HG03354 (cell line): ENCODE data around the gene MRGPRE.
"Not testable (repeated sequence)": the region's sequence is repeated elsewhere in the genome, so short reads cannot be mapped to it uniquely, and the experiment has no call there.

Source experiments
- ATAC-seq: cut with Tn5 transposase; IDR thresholded peaks from one replicate; pipeline ENCODE4 v1.9.1; 2021; ENCODE audit warnings: mild to moderate bottlenecking; ENCODE audit not compliant: unreplicated experiment, poor library complexity, severe bottlenecking

The MRGPRE gene, protein sequence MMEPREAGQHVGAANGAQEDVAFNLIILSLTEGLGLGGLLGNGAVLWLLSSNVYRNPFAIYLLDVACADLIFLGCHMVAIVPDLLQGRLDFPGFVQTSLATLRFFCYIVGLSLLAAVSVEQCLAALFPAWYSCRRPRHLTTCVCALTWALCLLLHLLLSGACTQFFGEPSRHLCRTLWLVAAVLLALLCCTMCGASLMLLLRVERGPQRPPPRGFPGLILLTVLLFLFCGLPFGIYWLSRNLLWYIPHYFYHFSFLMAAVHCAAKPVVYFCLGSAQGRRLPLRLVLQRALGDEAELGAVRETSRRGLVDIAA

DNA sequence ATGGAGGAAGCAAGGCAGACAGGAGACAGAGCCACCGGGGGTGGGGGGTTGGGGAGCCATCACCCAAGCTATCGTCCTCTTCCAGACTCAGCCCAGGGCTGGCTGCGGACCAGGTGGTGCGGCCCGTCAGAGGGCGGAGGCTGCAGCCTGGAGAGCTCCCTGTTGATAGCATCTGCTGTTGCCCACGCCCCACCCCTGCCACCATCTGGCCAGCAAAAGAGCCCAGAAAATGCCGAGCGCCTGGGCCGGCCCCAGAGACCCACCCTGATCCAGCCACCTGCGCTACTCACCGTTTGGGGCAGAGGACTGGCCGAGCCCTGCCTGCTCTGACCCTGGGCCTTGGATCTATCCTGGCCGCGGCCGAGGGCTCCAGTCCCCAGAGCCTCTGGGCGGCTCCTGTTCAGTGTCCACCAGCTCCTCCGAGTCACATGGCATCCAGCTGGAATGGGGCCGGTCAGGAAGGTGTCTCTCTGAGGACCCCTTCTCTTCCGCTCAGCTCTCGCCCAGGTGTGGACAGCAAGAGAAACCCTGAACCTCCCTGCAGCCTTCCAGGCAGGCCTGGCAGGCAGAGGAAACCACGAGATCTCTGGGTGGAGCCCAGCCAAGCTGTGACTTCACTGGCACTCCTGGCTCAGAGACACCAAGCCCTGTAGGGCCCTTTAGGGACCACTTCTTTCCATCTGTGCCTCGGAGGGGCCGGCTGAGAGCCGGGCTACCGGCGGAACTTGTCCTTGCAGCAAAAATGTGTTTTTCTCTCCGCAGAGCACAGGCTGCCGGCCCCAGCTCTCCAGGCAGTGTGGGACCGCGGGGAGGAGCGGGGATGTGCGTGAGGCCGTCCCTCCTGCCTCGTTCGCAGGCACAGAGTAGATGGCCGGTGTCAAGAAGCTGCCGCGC lies at the start of gene MRGPRE:
MRGPRE (minus strand) TSS at position 567 of the 894 bp plus-strand sequence. CDS start 3,618 bp downstream, outside the sequence.
- no peak for ATAC-seq

DNA sequence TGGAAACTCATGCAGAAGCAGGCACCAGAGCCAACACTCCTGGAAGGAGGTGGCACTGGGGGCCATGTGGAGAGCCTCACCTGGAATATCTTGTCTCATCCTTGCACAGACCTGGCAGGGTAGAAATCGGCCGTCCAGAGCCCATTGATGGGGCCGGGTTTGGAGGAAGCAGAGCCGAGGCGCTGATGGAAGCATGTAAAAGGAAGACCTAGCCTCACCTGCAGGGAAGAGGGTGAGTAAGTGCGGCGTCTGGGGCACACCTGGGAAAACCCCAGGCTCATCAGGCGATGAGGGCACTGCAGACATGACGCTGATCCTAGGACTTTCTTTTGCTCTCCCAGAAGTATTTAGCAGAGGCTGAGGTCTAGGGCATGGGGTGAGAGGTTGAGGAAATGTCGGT lies 48.9 kb upstream of the MRGPRE start:
- ATAC-seq = not testable (repeated sequence)

DNA sequence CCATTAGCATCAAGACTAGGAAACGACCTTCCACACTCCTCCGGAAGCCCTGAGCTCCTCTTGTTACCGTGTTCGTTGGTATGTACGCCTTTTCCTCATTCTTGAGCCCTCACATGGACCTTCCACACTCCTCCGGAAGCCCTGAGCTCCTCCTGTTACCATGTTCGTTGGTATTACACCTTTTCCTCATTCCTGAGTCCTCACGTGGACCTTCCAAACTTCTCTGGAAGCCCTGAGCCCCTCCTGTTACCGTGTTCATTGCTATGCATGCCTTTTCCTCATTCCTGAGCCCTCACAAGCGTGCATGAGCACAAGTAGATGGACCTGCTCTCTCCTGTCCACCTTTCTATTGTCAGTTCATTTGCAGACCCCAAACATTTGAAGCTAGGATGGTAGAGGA lies 48.4 kb upstream of the MRGPRE start:
- ATAC-seq = not testable (repeated sequence)

DNA sequence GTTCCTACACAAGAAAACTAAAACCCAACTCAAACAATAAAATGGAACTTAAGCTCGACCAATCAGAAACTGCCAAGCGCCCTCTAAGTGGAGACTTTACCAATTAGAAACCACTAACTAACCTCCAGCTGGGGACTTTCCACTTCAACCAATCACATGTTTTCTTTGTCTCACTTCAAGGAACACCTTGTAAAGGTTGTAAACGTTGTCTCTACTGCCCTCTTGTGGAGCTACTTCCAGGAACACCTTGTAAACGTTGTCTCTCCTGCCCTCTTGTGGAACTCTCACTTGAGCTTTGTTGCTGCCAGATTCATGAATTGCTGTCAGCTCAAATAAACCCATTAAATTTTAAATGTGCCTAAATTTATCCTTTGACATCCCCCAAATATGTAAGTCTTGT lies 46.7 kb upstream of the MRGPRE start:
- not testable (repeated sequence) for ATAC-seq

DNA sequence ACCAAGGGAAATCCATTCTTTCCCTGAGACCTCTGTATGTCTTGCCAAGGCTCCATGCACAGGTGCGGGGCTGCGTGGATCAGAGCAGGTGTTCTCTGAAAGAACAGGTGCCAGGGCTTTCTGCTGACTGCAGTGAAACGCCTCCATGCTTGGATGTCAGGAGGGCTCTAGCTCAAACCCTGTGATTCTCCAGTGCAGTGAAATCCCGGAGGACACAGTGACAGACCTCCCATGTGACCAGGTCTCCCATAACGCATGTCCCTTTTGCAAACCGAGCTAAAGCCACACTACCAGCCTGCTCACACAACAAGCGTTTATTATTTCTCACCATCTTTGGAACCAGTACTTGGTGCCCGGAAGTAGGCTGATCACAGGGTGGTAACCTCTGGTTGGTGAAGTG lies 41.4 kb upstream of the MRGPRE start:
- ATAC-seq = not testable (repeated sequence)

DNA sequence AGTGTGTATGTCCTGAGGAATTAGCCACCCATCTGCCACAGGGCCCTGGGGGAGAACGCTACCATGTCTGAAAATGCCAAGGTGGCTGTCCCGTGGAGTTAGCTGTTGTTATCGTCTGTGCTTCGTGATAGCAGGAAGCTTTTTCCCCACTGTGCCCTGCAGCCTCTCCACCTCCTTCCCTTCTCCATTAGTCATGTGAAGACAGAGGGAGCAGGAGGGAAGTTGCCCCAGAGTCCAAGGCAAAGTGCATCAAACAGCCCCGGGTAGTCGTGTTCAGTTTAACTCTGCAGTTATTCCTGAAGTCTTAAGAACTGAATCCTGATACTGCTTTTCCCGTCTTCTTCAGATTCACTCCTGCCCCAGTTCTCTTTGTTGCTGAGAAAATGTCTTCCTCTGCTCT lies 30.3 kb upstream of the MRGPRE start:
- not testable (repeated sequence) for ATAC-seq

DNA sequence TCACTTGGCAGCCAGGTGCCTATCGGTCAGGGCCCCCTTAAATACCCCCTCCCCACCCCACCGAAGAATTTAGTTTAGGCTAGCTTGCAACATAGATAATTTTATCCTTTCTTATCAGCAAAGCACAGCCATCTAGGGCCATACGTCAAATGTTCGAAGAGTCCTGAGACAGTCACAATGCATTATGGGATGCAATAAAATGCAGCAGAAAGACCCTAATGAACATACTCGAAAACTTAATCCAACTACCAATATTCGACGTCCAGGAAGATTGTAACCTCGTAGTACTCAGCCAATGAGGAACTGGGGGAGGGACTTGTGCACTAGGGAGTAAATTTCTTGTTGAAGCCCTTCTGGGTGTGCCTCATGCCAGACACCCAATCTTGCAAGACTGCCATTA lies 29.6 kb upstream of the MRGPRE start:
- ATAC-seq = not testable (repeated sequence)

DNA sequence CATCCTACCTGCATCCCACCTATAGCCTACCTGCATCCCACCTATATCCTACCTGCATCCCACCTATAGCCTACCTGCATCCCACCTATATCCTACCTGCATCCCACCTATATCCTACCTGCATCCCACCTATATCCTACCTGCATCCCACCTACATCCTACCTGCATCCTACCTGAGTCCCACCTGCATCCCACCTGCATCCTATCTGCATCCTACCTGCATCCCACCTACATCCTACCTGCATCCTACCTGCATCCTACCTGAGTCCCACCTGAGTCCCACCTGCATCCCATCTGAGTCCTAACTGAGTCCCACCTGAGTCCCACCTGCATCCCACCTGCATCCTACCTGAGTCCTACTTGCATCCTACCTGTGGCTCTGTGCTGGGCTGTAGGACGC lies 25.3 kb upstream of the MRGPRE start:
- ATAC-seq = not testable (repeated sequence)

DNA sequence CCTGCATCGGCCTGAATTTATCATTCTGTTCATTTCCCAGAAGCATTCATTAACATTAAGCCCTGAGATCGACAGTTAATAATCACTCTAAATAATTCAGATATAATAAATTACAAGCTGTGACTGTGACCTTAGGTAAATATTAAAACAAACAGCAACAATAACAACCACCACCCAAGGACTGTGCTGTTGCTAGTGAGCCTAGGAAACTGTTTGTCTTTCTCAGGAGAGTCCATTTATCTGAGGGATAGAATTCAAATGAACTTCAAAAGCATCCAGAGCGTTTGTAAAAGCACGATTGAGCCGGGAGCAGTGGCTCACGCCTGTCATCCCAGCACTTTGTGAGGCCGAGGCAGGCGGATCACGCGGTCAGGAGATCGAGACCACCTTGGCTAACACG lies 23.0 kb upstream of the MRGPRE start:
- not testable (repeated sequence) for ATAC-seq

DNA sequence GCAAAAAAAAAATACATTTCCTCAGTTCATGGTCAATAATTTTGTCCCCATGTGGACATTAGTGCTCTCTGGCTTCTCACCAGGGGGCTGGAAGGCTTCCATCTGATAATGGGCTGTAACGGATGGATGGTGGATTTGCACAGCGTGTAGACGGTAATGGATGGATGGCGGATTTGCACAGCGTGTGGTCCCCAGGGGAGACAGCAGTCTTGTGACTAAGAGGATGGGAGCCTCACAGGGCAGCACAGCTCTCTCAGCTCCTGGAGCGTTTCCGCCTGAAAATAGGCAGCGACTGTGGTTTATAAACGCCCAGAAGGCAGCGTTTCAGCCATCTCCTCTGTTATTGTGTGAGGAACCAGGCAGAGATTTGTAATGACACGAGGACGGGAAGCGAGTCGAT lies 22.6 kb upstream of the MRGPRE start:
- not testable (repeated sequence) for ATAC-seq

DNA sequence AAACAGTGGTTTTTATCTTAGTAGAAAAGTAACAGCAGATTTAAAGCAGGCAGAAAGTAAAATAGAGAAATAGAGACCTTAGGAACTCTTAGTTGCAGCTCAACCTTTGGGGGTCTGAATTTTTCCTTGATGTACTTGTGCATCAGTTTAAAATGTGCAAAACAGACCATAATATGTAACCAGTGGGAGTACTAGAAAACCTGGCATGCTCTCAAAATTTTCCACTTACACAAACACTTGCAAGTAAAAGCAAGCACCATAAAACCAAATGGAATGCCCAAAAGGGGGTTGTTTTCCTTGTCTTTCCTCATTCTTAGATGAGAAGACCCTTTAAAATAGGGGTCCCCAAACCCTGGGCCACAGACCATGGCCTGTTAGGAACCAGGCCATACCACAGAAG lies 12.9 kb upstream of the MRGPRE start:
- ATAC-seq = no peak

DNA sequence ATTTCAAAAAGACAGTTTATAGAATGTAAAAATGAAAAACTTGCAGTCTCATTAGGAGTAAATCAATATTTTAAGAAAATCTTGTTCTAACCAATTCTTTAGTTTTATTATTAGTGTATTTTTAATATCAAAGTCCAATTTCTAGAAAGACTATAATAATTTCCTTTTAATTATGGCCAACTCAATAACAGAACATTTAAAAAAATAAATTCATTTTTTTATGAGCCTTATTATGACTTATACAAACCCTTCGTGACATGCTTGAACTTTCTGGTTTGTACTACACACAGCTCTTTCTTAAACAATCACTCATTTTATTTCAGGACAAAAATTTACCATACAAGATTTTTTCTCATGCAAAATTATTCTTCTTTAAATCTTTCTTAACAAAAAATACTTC lies 11.7 kb upstream of the MRGPRE start:
- no peak for ATAC-seq

DNA sequence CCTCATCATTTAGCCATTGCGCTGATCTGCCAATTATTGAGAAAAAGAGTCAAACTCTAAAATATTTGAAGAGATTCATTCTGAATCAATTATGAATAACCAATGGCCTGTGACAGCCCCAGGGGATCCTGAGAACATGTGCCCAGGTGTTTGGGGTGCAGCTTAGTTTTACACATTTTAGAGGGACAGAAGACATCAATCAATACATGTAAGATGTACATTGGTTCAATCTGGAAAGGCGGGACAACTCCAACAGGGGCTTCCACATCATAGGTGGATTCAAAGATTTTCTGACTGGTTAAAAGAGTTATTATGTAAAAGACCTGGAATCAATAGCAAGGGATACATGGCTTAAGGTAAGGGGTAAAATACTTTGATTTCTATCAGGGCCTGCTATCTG lies 4.9 kb upstream of the MRGPRE start:
- no peak for ATAC-seq

DNA sequence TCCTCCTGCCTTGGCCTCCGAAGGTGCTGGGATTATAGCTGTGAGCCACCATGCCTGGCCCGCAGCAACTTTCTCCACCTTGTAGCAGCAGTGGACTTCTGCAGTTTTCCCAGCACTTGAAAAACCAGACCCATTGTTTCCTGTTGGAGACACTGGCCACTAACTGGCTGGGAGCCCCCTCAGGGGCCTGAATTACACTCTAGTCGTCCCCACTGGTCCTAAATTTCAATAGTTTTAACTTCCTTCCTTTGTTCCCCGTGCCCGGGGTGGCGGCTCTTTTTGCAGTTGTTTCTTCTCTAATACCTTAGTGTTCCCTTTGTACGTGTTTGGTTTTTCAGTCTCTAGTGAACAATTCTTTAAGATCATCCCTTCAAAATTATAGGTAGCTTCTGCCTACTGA lies 2.6 kb upstream of the MRGPRE start:
- ATAC-seq = no peak

DNA sequence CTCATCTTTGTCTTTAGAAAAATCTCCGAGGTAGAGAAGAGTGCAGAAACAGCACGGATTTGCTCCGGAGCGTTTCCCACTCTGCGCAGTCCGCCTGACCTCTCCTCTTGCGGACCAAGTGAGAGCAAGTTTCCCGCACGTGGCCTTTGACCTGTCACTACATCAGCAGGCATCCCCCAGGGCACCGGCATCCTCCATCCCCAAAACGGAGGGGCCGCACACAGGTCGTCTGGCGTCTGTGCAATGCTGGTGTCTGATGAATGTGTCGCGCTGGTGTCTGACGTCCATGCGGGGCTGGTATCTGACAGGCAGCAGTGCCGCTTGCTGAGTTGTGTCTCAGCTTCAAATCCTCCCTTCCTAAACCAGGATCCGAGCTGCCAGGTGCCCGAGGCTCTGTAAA lies 739 bp upstream of the MRGPRE start:
- ATAC-seq = no peak

DNA sequence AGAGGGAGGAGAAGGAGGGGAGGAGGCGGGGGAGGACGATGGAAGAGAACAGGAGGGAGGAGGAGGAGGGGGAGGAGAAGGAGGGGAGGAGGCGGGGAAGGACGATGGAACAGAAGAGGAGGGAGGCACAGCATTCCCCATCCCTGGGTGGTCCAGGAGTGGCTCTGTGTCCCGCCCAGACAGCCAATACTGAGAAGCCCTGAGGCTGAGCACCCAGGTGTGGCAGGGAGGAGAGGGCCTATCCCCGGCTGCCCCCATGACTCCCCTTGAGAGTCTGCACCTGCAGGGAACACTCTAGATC lies 717 bp downstream of the MRGPRE start:
- no peak for ATAC-seq

DNA sequence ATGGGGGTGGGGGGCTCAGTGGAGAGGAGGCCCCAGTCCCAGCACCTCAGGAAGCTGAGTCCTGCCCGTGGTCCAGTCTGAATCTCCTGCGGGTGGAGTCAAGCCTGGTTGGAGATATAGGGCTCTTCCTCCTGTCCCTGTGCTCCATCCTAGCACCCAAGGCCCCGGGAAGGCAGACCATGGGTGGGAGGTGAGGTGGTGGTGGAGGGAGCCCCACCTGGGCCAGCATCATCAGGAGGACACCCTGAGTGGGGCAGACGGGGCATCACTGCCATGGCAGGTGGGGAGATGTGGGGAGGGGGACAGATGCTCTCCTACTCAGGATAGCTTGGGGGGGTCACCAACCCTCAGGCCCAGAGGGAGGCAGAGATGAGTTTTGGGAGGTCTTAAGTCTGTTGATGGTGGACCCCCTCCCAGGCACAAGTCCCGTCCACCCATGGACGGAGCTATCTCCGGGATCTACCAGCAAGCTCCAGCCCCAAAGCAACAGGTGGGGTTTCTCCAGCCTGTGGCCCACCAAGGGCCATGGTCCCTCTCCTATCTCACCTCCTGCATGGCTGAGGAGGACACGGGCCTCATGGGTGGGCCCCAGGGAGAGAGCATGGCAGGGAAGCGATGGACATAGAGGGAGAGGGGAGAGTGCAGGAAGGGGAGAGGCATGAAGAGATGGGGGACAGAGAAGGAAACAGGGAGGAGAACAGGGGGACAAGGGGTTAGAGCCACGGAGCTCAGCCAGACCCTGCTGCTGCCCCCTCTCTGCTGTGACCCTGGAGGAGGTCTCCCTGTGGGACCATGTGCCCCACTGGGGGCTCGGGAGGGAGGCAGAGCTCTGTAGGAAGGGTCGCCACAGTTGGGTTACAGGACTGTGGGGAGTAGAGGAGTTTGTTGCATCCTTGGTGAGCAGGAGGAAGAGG lies 1.3 kb downstream of the MRGPRE start:
- no peak for ATAC-seq

DNA sequence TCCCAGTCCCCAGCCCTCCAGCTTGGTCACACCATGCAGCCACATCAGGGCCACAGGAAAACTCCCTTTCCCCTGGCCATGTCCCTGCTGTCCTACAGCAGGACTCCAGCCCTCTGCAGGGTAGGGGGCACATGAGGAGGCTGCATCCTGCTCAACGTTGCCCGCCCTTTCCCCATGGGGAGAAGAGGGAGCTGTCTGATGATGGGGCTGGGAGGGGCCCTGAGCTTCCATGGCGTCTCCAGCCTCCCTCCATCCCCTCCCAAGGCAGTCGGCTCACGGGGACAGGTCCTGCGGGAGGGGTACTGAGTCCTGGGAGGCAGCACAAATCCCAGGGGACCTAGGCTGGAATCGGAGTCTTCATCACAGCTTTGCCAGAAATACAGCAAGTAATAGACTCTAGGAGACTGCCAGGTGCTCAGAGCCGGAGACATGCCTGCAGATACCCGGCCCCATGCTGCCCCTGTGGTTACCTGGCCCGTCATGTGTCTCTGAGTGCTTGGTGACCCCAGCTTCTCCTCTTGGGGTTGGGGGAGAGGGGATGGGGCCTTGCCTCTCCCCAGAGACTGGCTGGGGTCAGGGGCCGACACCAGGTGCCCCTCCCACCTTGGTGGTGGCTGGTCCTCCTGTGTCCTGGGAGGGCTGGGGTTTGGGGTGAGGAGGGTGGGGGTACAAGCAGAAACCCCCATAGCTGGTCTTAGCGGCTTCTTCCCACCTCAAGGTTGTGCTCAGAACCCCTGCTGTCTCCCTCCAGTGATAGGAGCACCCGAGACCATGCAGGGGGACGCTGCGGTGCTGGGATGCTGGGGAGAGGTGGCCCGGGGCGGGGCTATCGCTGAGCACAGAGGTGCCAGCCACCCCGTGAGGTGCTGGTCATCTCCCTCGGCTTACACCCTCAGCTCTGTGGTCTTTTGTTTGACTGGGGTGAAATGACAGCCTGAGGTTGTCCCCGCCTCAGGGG lies 2.3 kb downstream of the MRGPRE start:
- ATAC-seq = no peak

DNA sequence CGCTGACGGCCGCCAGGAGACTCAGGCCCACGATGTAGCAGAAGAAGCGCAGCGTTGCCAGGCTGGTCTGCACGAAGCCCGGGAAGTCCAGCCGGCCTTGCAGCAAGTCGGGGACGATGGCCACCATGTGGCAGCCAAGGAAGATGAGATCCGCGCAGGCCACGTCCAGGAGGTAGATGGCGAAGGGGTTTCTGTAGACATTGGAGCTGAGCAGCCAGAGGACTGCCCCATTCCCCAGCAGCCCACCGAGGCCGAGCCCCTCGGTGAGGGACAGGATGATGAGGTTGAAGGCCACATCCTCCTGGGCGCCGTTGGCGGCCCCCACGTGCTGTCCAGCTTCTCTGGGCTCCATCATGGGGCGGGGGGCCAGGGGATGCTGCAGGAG lies 3.8 kb downstream of the MRGPRE start:
- no peak for ATAC-seq
